ENCODE data around the gene KIRREL1. TPM values are rescaled to one million over a fixed set of nuclear protein-coding genes. Genes with fewer than 3 reads are reported as not detected.

Gene KIRREL1
- total RNA-seq, 1 donor from 2014 or later: 39.5 TPM

DNA sequence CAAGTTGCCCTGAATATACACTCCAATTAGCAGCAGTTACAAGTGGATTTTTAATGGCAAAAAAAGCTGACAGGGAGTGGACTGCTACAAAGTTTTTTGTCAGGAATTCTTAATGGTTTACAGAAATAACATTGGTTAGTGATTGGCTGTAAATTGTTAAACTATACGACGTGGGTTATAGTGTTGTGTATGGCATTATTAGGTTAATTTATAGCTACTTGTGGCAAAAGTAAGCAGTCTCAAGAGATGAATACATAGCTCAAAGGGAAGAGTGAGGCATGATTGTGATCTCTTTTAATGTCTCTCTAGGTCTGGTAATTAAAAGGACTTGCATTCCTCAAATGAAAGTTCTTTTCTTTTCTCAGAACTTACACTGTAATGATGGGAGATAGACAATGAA, 111.4 kb downstream of the KIRREL1 start:
- Histone ChIP-seq H4K20me1 (ENCODE audit: low read depth) (no peaks in the 10 kb centered on the region), H3K27me3 (no peaks in the 10 kb centered on the region), H3K9me3 (ENCODE audit: low read depth) (no peaks in the 10 kb centered on the region), H3K4me2 (peak overlapping the region; percentile 65), H2AFZ (replicated peaks) (no peak overlapping the region), H3K4me1 (peaks cover 78% of the 10 kb centered on the region), H3K4me3 (no peak overlapping the region), H3K36me3 (no peaks in the 10 kb centered on the region), H3K79me2 (ENCODE audit: low read depth) (no peaks in the 10 kb centered on the region), H3K27ac (no peak overlapping the region), H3K9ac (no peak overlapping the region), H3F3A (ENCODE audit: low read depth) (peaks cover 81% of the 10 kb centered on the region)
- TF ChIP-seq, protein P1, sequence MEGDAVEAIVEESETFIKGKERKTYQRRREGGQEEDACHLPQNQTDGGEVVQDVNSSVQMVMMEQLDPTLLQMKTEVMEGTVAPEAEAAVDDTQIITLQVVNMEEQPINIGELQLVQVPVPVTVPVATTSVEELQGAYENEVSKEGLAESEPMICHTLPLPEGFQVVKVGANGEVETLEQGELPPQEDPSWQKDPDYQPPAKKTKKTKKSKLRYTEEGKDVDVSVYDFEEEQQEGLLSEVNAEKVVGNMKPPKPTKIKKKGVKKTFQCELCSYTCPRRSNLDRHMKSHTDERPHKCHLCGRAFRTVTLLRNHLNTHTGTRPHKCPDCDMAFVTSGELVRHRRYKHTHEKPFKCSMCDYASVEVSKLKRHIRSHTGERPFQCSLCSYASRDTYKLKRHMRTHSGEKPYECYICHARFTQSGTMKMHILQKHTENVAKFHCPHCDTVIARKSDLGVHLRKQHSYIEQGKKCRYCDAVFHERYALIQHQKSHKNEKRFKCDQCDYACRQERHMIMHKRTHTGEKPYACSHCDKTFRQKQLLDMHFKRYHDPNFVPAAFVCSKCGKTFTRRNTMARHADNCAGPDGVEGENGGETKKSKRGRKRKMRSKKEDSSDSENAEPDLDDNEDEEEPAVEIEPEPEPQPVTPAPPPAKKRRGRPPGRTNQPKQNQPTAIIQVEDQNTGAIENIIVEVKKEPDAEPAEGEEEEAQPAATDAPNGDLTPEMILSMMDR (IDR thresholded peaks at IDR 0.05): no peak
- TF ChIP-seq EZH2 (IDR thresholded peaks at IDR 0.05) (no peak), EZH2phosphoT487 (IDR thresholded peaks at IDR 0.05) (no peak)
- Mint-ChIP-seq H3K4me3 (no peak overlapping the region), H3K27ac (no peak overlapping the region), H3K27me3 (ENCODE audit: insufficient read depth, low read depth) (peaks cover 14% of the 10 kb centered on the region), H3K9me3 (peaks cover 14% of the 10 kb centered on the region), H3K36me3 (no peaks in the 10 kb centered on the region), H3K4me1 (peaks cover 59% of the 10 kb centered on the region)
- no peak for DNase-seq (ENCODE audit: low spot score)

DNA sequence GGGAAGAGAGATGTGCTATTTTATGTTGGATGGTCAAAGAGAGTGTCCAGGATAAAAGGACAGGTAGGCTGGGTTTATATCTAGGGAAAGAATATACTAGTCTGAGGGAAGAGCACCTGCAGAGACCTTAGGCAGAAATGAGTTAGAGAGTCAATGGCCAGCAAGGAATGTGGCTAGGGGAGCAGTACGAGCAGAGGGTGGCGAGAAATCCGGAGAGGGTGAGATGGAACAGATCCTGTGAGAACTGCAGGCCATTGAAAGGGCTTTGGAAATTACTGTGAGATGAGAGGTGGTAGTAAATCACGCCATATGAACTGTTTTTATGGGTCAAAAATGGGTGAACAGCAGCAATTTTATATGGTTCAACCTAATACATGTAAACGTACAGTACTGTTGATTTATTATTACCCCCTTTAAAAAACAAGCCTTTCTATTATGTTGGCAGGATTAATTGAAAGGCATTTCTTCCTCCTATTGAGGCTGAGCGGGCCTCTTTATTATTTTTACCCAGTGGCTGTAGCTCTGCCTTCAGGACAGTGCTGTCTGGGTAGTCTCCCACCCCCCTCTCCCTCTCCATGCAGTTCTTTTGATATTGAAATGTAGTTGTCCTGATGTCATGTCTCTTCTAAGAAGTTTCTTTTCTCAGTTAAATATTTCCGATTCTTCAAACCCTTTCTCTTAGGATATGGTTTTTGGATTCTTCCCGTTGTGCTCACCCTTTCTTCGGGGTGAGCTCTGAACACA, 112.1 kb downstream of the KIRREL1 start:
- Histone ChIP-seq H3K79me2 (ENCODE audit: low read depth) (no peaks in the 10 kb centered on the region), H3K4me1 (peaks cover 72% of the 10 kb centered on the region), H3K4me3 (no peak overlapping the region), H3K27me3 (no peaks in the 10 kb centered on the region), H3K9me3 (ENCODE audit: low read depth) (no peaks in the 10 kb centered on the region), H3K36me3 (no peaks in the 10 kb centered on the region), H2AFZ (replicated peaks) (no peak overlapping the region), H3K4me2 (peak overlapping the region; percentile 47), H3K9ac (no peak overlapping the region), H4K20me1 (ENCODE audit: low read depth) (no peaks in the 10 kb centered on the region), H3F3A (ENCODE audit: low read depth) (peaks cover 77% of the 10 kb centered on the region), H3K27ac (no peak overlapping the region)
- no peak for DNase-seq (ENCODE audit: low spot score)
- TF ChIP-seq, protein P1 (IDR thresholded peaks at IDR 0.05): no peak
- TF ChIP-seq EZH2 (IDR thresholded peaks at IDR 0.05) (no peak), EZH2phosphoT487 (IDR thresholded peaks at IDR 0.05) (no peak)
- Mint-ChIP-seq H3K4me3 (no peak overlapping the region), H3K9me3 (peaks cover 15% of the 10 kb centered on the region), H3K27ac (no peak overlapping the region), H3K27me3 (ENCODE audit: insufficient read depth, low read depth) (peaks cover 14% of the 10 kb centered on the region), H3K4me1 (peaks cover 56% of the 10 kb centered on the region), H3K36me3 (no peaks in the 10 kb centered on the region)

DNA sequence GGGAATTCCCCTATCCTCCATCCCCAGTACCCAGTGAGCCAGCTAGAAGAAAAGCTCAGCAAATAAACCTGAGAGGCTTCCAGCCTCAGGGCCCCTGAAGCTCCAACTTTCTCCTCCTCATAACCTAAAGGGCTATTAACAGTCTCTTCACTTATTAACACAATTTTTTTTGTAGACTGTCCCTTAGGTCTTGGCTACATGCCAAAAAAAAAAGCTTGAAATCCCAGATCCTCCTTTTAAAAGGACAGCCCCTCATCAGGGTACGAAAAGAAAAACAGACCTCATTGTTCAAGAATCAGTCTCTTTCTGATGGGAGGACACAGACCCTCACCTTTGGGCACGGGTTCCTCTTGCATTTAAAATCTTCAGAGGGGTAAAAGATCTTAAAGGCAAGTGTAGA, 114.5 kb downstream of the KIRREL1 start:
- Histone ChIP-seq H3K4me3 (no peak overlapping the region), H3F3A (ENCODE audit: low read depth) (peaks cover 59% of the 10 kb centered on the region), H4K20me1 (ENCODE audit: low read depth) (no peaks in the 10 kb centered on the region), H3K27ac (no peak overlapping the region), H3K27me3 (peaks cover 13% of the 10 kb centered on the region), H2AFZ (replicated peaks) (no peak overlapping the region), H3K9me3 (ENCODE audit: low read depth) (no peaks in the 10 kb centered on the region), H3K4me1 (peaks cover 53% of the 10 kb centered on the region), H3K36me3 (no peaks in the 10 kb centered on the region), H3K9ac (no peak overlapping the region), H3K79me2 (ENCODE audit: low read depth) (no peaks in the 10 kb centered on the region), H3K4me2 (no peak overlapping the region)
- no peak overlapping the region for H3K27ac Mint-ChIP-seq
- peaks cover 8% of the 10 kb centered on the region for H3K27me3 Mint-ChIP-seq (ENCODE audit: insufficient read depth, low read depth)
- no peaks in the 10 kb centered on the region for H3K36me3 Mint-ChIP-seq
- no peak overlapping the region for H3K4me3 Mint-ChIP-seq
- peaks cover 42% of the 10 kb centered on the region for H3K4me1 Mint-ChIP-seq
- no peak for TF ChIP-seq EZH2phosphoT487 (IDR thresholded peaks at IDR 0.05)
- no peak for TF ChIP-seq EZH2 (IDR thresholded peaks at IDR 0.05)
- TF ChIP-seq, protein P1 (IDR thresholded peaks at IDR 0.05): no peak
- DNase-seq (ENCODE audit: low spot score): no peak
- H3K9me3 Mint-ChIP-seq: peaks cover 18% of the 10 kb centered on the region

All from neural progenitor cell (in vitro differentiated cells).